GM23338 (cell line): ENCODE measurements around the gene KIF19. TPM values are rescaled to one million over a fixed set of nuclear protein-coding genes. Genes with fewer than 3 reads are reported as not detected.

ENCODE experiments used
- ATAC-seq: fragments of 200-7000 bp; cut with Tn5 transposase; 3 replicates; pipeline ENCODE4 v1.9.1; 2020
- DNase-seq: peaks from one replicate; pipeline ENCODE4 v3.0.0-alpha.2; 2015; ENCODE audit warnings: low spot score
- H2AFZ ChIP-seq: fragments of 200-600 bp; sonication (generic); 2 replicates; pipeline ENCODE4 v1.8.0; 2016; ENCODE audit warnings: antibody characterized with exemption, mild to moderate bottlenecking, moderate library complexity
- H3F3A ChIP-seq: fragments of 200-600 bp; sonication (generic); replicated peaks from 2 replicates; pipeline ENCODE4 v1.8.0; 2017; ENCODE audit warnings: antibody characterized with exemption, mixed run types, low read depth
- H3K27ac ChIP-seq: fragments of 200-600 bp; sonication (generic); 2 replicates; pipeline ENCODE4 v1.6.1; 2016; ENCODE audit warnings: low read depth
- H3K27me3 ChIP-seq: fragments of 200-600 bp; sonication (generic); 2 replicates; pipeline ENCODE4 v1.8.0; 2016; ENCODE audit warnings: mild to moderate bottlenecking, mixed run types, moderate library complexity; ENCODE audit not compliant: insufficient read depth
- H3K36me3 ChIP-seq: fragments of 200-600 bp; sonication (generic); 2 replicates; pipeline ENCODE4 v1.8.0; 2016; ENCODE audit warnings: mild to moderate bottlenecking; ENCODE audit not compliant: insufficient read depth
- H3K4me1 ChIP-seq: fragments of 200-600 bp; sonication (generic); 2 replicates; pipeline ENCODE4 v1.8.0; 2016; ENCODE audit warnings: mild to moderate bottlenecking, moderate library complexity; ENCODE audit not compliant: insufficient read depth
- H3K4me2 ChIP-seq: fragments of 200-600 bp; sonication (generic); 2 replicates; pipeline ENCODE4 v1.7.1; 2017; ENCODE audit warnings: mixed run types
- H3K4me3 ChIP-seq: fragments of 200-600 bp; sonication (generic); 2 replicates; pipeline ENCODE4 v1.6.1; 2016; ENCODE audit warnings: mixed run types
- H3K79me2 ChIP-seq: fragments of 200-600 bp; sonication (generic); replicated peaks from 2 replicates; pipeline ENCODE4 v1.8.0; 2017; ENCODE audit warnings: mild to moderate bottlenecking; ENCODE audit not compliant: insufficient read depth
- H3K9me2 ChIP-seq: fragments of 200-600 bp; sonication (generic); 2 replicates; pipeline ENCODE4 v1.8.0; 2017; ENCODE audit not compliant: insufficient read depth
- H4K20me1 ChIP-seq: fragments of 200-600 bp; sonication (generic); replicated peaks from 2 replicates; pipeline ENCODE4 v1.8.0; 2017; ENCODE audit warnings: mild to moderate bottlenecking; ENCODE audit not compliant: insufficient read depth
- H3K27ac Mint-ChIP-seq: 2 replicates; pipeline ENCODE4 v1.8.0; 2020; ENCODE audit warnings: inconsistent platforms, mild to moderate bottlenecking, moderate library complexity, mixed read lengths
- H3K27me3 Mint-ChIP-seq: 3 replicates; pipeline ENCODE4 v1.8.0; 2022; ENCODE audit warnings: low read depth, mild to moderate bottlenecking, moderate library complexity, mixed read lengths, inconsistent platforms; ENCODE audit not compliant: insufficient read depth, poor library complexity
- H3K36me3 Mint-ChIP-seq: 3 replicates; pipeline ENCODE4 v1.8.0; 2021; ENCODE audit warnings: low read depth, mild to moderate bottlenecking, inconsistent platforms, moderate library complexity, mixed read lengths
- H3K4me1 Mint-ChIP-seq: 3 replicates; pipeline ENCODE4 v1.8.0; 2020; ENCODE audit warnings: mild to moderate bottlenecking, inconsistent platforms, mixed read lengths
- H3K4me3 Mint-ChIP-seq: 3 replicates; pipeline ENCODE4 v1.8.0; 2021; ENCODE audit warnings: moderate library complexity, mild to moderate bottlenecking, inconsistent platforms, mixed read lengths
- H3K9me3 Mint-ChIP-seq: 3 replicates; pipeline ENCODE4 v1.8.0; 2020; ENCODE audit warnings: moderate library complexity, mild to moderate bottlenecking, inconsistent platforms, mixed read lengths
- CREB1 ChIP-seq: fragments of 250-450 bp; sonication (Bioruptor Pico); IDR thresholded peaks from 2 replicates; pipeline ENCODE4 v1.5.0; 2020; ENCODE audit warnings: low read depth, mild to moderate bottlenecking, moderate library complexity
- ETS1 ChIP-seq: IDR thresholded peaks from 2 replicates; pipeline ENCODE4 v1.6.1; 2016; ENCODE audit warnings: antibody characterized with exemption
- EZH2 ChIP-seq: fragments of 200-600 bp; sonication (generic); IDR thresholded peaks from one replicate; pipeline ENCODE4 v1.8.0; 2017; ENCODE audit warnings: antibody characterized with exemption, mild to moderate bottlenecking, low read depth; ENCODE audit not compliant: unreplicated experiment
- EZH2phosphoT487 ChIP-seq: fragments of 200-600 bp; sonication (generic); IDR thresholded peaks from one replicate; pipeline ENCODE4 v1.8.1; 2018; ENCODE audit warnings: antibody characterized with exemption; ENCODE audit not compliant: unreplicated experiment
- JUNB ChIP-seq: IDR thresholded peaks from one replicate; pipeline ENCODE4 v1.6.1; 2016; ENCODE audit warnings: antibody characterized with exemption; ENCODE audit not compliant: unreplicated experiment
- NANOG ChIP-seq: IDR thresholded peaks from 2 replicates; pipeline ENCODE4 v1.6.1; 2016; ENCODE audit warnings: antibody characterized with exemption, borderline replicate concordance
- POLR2AphosphoS5 ChIP-seq: IDR thresholded peaks from 2 replicates; pipeline ENCODE4 v1.6.1; 2016; ENCODE audit warnings: antibody characterized with exemption, low read depth
- REST ChIP-seq: IDR thresholded peaks from one replicate; pipeline ENCODE4 v1.6.1; 2018; ENCODE audit warnings: antibody characterized with exemption; ENCODE audit not compliant: unreplicated experiment
- STAT1 ChIP-seq: IDR thresholded peaks from one replicate; pipeline ENCODE4 v1.6.1; 2016; ENCODE audit warnings: antibody characterized with exemption; ENCODE audit not compliant: unreplicated experiment
- ZNF114 ChIP-seq: fragments of 250-450 bp; sonication (Bioruptor Pico); IDR thresholded peaks from 2 replicates; pipeline ENCODE4 v1.5.0; 2020; ENCODE audit warnings: mild to moderate bottlenecking, moderate library complexity
- ZNF331 ChIP-seq: fragments of 250-450 bp; sonication (Bioruptor Pico); IDR thresholded peaks from 2 replicates; pipeline ENCODE4 v1.5.0; 2020; ENCODE audit warnings: low read depth, mild to moderate bottlenecking, moderate library complexity
- ZNF462 ChIP-seq: fragments of 250-450 bp; sonication (Bioruptor Pico); IDR thresholded peaks from 2 replicates; pipeline ENCODE4 v1.5.0; 2020; ENCODE audit warnings: mild to moderate bottlenecking, moderate library complexity
- polyA plus RNA-seq: library from polyadenylated mRNA; unstranded; fragments of >200 nt; fragmentation: Nextera tagmentation; extraction: Ambion mirVana; gene quantifications from 2 replicates; pipeline ENCODE4 v1.2.1, GENCODE V29; 2016
- total RNA-seq: library from RNA; depleted of rRNA; stranded (reverse); fragments of >200 nt; shearing (Covaris generic); gene quantifications from 2 replicates; pipeline ENCODE4 v1.2.3, GENCODE V29; 2014
- TF ChIP-seq, protein P1 (sequence below), 2 experiments: fragments of 200-600 bp in 1 of 2; sonication (generic) in 1 of 2; conservative IDR thresholded peaks; 2 replicates each; pipeline versions ENCODE4 v1.5.1 to v1.6.1; 2016 to 2017; ENCODE audit warnings: antibody characterized with exemption in 2 of 2, low read depth in 2 of 2, mild to moderate bottlenecking in 2 of 2, moderate library complexity in 1 of 2

Gene KIF19
- total and polyA plus RNA-seq, 2 experiments from 2014 or later = 0.35 to 0.36 TPM

DNA sequence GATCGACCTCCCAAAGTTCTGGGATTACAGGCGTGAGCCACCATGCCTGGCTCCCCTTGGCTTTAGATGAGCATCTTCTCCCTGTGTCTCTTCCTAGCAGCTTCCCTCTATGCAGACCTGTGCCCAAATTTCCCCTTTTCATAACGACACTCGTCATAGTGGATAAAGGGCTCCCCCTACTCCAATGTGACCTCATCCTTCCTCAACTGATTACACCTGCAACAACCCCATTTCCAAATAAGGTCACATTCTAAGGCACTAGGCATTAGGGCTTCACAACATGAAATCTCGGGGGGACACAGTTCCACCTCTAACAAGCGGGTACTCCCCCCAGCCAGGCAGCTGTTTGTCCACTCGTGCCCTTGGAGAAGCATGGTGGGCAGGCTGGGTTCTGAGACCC is 10.3 kb downstream of the KIF19 start:
- Mint-ChIP-seq H3K4me1 (peaks cover 20% of the 10 kb centered on the region), H3K4me3 (no peak overlapping the region), H3K9me3 (no peaks in the 10 kb centered on the region; the same call in 2 of the 3 replicates), H3K27me3 (peaks cover 6% of the 10 kb centered on the region), H3K36me3 (no peaks in the 10 kb centered on the region), H3K27ac (no peak overlapping the region)
- no peak for ATAC-seq
- Histone ChIP-seq H4K20me1 (no peaks in the 10 kb centered on the region), H2AFZ (no peak overlapping the region), H3K27ac (no peak overlapping the region), H3K27me3 (no peaks in the 10 kb centered on the region), H3K79me2 (no peaks in the 10 kb centered on the region), H3K4me3 (no peak overlapping the region), H3K36me3 (no peaks in the 10 kb centered on the region), H3K4me2 (no peak overlapping the region), H3F3A (no peaks in the 10 kb centered on the region), H3K4me1 (no peaks in the 10 kb centered on the region; the same call in 1 of the 2 replicates), H3K9me2 (no peaks in the 10 kb centered on the region)
- no peak for DNase-seq
- no peak for TF ChIP-seq CREB1
- no peak for TF ChIP-seq REST
- TF ChIP-seq NANOG = no peak
- TF ChIP-seq EZH2phosphoT487 = no peak
- TF ChIP-seq ETS1 = no peak
- TF ChIP-seq EZH2 = no peak
- TF ChIP-seq ZNF462 (CRISPR knock-in tag) = no peak
- no peak for TF ChIP-seq ZNF331 (CRISPR knock-in tag)
- no peak for TF ChIP-seq POLR2AphosphoS5
- no peak for TF ChIP-seq ZNF114
- TF ChIP-seq, protein P1, sequence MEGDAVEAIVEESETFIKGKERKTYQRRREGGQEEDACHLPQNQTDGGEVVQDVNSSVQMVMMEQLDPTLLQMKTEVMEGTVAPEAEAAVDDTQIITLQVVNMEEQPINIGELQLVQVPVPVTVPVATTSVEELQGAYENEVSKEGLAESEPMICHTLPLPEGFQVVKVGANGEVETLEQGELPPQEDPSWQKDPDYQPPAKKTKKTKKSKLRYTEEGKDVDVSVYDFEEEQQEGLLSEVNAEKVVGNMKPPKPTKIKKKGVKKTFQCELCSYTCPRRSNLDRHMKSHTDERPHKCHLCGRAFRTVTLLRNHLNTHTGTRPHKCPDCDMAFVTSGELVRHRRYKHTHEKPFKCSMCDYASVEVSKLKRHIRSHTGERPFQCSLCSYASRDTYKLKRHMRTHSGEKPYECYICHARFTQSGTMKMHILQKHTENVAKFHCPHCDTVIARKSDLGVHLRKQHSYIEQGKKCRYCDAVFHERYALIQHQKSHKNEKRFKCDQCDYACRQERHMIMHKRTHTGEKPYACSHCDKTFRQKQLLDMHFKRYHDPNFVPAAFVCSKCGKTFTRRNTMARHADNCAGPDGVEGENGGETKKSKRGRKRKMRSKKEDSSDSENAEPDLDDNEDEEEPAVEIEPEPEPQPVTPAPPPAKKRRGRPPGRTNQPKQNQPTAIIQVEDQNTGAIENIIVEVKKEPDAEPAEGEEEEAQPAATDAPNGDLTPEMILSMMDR (conservative IDR thresholded peaks at IDR 0.05; ENCODE audit: low read depth in 2 of 2) = no peak
- no peak for TF ChIP-seq STAT1
- no peak for TF ChIP-seq JUNB
